ENCODE data around the gene KAZN. TPM values are rescaled to one million over a fixed set of nuclear protein-coding genes. Genes with fewer than 3 reads are reported as not detected.
"Not testable (repeated sequence)": the region's sequence is repeated elsewhere in the genome, so short reads cannot be mapped to it uniquely, and the experiment has no call there.

The KAZN gene
- under 1 TPM; 0.30 to 0.42 TPM for total RNA-seq

DNA sequence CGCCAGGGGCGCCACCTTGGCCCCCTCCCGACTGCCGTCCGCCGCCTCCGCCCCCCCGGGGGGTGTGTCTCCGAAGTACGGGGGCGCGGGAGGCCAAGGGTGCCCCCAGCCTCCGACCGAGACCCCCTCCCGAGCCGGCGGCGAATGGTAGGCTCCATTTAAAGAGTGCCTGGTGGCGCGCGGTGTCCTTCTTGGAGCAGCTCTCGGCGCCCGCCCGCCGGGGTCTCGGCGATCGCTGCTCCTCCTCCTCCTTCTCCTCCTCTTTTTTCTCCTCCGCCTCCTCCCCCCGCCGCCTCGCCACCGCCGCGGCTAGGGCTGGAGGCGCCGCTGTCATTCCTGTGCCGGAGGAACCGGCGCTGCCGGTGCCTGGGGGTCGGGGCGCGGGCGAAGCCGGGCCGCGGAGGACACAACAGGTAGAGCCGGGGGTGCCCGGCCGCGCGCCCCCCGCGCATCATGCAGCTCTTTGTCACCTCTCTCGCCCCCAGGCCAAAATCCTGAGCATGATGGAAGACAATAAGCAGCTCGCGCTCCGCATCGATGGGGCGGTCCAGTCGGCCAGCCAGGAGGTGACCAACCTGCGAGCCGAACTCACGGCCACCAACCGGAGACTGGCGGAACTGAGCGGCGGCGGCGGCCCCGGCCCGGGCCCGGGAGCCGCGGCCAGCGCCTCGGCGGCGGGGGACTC lies at the start of gene KAZN:
KAZN (plus strand) TSS at position 188 of the 685 bp plus-strand sequence.
- CTCF ChIA-PET: no interaction called here
- POLR2A ChIA-PET: no interaction called here

DNA sequence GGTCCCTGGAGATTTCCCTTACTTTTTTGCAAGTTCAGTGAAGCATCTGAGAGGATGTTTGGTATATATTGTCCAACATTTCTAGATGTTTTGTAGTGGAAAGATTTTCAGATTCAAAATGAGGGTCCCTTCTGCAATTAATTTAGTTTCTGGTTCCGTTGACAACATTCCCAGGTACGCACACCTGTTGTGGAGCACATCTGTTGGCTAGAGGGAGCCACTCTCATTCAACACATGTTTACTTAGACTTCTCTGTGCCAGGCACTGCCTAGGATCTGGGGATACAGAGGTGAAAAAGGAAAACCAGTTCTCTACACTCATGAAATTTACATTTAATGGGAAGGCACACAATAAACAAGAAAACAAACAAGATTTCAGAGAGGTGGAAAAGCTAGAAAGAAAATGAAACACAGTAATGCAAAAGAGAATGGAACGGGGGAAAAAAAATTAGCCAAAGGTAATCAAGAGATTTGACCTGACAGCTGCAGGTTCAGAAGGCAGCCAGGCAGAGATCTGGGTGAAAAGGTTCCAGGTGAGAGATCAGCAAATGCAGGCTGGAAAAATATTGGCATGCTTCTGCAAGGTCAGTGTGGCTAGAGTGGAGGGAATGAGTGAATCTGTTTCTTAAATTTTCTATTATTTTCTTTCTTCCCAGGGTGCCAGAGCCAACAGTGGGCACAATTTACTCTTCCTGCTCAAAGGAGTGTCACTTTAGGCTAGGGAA lies 48.4 kb upstream of the KAZN start:
- ChIA-PET POLR2A (no interaction called here), CTCF (no interaction called here)

DNA sequence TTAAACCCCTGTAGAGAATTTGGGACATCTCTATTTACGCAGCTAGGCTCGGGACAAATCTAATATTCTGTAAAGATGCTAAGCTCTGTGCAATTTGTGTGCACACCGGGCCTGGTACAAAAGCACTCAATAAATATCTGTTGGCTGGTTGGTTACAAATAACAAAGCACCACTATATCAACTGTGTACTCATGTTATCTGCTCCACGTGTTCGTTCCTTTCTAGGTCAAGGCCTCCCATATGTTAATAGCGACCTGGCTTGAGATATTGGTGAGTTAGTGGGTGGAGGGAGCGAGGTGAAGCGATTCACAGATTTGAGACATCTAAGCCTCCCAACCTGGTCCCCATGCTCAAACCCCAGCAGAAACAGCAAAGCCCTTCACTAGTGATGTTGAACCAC lies 47.1 kb upstream of the KAZN start:
- CTCF ChIA-PET: no interaction called here
- POLR2A ChIA-PET: no interaction called here

DNA sequence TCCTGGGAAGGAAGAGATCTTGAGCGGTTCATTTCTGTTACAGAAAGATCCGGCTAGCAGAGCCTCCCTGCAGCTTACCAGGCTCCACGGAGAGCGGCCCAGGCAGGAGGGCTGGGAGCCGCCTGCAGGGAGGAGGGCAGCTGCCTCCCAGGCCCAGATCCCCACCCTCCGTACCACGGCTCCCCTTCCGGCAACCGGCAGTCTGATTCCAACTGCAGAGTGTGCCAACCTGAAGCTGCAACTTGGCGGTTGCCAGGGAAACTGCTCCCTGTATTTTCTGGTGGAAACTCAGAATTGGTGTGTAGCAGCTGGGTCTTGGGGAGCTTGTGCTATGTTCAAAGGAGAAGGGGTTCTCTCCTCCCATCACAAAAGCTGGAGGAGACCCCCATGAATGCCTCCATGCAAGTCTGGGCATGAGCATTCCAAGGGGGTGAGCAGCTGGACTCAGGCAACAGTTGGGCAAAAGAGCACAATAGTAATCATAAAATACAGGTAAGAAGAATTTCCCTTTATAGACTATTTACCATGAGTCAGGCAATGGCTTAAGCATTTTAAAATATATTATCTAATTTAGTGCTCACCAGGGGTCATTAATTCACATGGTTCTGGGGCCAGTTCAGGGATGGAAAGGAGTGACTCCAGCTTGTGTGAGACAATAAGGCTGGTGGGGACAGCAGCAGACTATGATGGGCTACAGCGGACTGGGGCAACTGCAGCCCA lies 46.1 kb upstream of the KAZN start:
- ChIA-PET CTCF (no interaction called here), POLR2A (no interaction called here)

DNA sequence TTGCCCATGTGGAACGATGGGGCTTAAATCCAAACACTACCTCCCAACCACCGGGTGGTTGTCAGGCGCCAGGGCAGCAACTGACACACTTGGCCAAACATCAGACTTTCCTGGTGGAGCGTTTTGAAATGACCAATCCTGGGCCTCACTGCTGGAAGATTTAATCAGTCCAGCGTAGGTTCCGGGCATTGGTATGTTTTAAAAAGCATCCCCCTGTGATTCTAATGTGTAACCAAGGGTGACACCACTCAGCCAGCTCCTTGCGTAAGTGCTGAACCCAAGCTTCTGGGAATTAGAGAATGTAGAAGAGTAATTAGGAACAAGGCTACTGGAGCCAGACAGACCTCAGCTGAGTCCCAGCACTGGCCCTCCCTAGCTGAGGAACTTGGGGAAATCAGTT lies 44.8 kb upstream of the KAZN start:
- CTCF ChIA-PET: no interaction called here
- POLR2A ChIA-PET: no interaction called here

DNA sequence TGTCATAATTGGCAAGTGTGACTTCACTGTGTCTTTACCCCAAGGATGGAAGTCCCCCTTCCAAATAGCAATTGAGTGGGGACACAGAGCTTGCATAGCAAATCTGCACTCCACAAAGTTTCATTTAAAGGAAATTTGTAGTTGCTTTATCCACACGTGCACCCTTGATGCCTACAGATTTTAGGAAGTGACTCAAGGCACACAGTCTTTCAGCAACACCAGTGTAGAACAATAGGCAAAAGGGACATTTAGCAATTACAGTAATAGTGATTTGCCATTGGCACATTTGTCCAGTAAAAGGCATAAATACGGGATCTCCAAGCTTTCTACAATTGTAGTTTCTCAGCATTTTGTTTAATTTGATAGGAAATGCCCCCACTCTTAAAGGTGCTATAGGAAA lies 43.4 kb upstream of the KAZN start:
- POLR2A ChIA-PET: no interaction called here
- CTCF ChIA-PET: no interaction called here

DNA sequence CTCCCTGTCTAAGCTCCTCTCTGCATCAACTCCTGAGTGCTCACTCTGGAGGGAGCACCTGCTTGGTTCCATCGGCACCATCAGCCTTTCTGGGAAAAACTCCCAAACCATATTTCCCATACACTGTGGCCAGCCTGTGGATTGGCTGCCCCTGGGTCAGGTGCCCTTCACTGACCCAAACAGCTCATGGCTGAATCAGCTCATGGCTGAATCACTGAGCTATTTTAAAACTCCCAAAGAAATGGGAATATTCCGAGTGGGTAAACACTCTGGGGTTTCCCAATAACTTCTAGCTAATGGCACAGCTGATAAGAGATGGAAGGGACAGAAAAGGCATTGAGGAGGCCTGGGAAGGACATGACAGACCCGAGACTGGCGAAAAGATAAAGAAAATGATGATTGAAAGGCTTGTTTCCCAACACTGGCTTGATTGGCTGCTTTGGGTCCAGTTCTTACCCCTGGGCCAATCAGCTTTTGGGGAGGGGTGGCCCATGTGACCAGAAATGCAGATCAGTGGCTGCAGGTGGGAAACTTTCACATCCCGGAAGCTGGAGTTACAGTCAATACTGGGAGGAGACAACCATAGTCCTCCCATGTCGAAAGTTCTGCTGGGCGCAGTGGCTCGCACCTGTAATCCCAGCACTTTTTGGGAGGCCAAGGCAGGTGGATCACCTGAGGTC lies 37.3 kb upstream of the KAZN start:
- ChIA-PET POLR2A (no interaction called here), CTCF (no interaction called here)

DNA sequence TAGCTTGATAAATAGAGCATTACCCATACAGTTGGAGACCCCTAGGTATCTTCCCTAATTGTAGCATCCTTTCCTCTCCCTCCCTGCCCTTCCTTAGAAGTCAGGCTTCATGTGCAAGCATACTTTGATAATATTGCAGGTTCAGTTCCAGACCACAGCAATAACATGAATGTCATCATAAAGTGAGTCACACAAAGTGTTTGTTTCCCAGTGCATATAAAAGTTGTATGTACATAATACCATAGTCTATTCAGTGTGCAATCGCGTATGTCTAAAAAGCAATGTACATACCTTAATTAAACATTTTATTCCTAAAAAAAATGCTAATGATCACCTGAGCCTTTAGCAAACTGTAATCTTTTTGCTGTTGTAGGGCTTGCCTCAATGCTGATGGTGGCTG lies 33.4 kb upstream of the KAZN start:
- POLR2A ChIA-PET: no interaction called here
- CTCF ChIA-PET: no interaction called here

DNA sequence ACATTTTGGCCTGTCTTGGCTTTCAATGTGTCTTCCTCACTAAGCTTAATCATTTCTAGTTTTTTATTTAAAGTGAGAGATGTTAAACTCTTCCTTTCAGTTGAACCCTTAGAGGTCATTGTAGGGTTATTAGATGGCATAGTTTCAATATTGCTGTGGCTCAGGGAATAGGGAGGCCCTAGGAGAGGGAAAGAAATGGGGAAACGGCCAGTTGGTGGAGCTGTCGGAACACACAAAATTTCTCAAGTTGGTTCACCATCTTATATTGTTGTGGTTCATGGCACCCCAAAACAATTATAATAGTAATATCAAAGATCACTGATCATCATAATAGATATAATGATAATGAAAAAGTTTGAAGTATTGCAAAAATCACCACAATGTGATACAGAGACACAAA lies 31.4 kb upstream of the KAZN start:
- POLR2A ChIA-PET: no interaction called here
- CTCF ChIA-PET: no interaction called here

DNA sequence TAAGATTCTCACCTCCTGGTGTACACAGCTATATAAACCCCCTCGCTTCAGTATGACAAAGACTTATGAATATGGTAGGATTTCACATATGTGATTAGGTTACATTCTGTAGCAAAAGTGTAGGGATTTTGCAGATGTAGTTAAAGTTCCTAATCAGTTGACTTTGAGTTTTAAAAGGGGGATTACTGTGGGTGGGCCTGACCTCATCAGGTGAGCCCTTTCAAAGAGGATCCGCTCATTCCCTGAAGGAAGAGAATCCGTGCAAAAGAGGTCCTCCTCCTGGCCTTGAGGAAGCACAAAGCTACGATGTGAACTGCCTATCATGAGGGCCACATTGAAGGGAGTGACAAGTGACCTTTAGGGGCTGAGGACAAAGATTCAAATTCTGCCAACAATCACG lies 30.6 kb upstream of the KAZN start:
- POLR2A ChIA-PET: no interaction called here
- CTCF ChIA-PET: no interaction called here

DNA sequence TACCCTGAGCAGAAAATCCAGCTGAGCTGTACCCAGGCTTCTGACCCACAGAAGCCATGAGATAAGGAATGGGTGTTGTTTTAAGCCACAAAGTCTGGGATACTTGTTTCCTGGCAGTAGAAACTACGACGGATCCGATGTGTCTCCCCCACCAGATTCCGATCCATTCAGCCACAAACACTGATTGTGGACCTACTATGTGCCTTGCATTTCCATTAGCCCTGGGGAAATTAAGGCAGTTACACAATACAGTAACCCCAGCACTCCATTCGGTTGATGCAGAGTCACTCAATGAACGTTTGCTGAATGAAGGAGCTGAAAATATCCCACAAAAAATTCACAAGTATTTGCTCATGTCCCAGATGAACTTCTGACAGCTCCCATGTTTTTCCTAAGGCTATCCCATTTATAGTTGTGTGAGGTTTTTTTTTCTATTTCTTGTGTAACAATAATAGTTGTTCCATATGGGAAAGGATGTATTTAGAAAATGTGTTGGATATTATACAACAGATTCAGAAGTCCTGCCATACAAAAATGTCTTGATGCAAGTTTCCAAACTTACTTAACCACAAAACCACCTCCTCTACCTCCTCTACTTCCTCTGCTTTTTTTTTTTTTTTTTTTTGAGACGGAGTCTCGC lies 29.6 kb upstream of the KAZN start:
- POLR2A ChIA-PET: no interaction called here
- CTCF ChIA-PET: no interaction called here

DNA sequence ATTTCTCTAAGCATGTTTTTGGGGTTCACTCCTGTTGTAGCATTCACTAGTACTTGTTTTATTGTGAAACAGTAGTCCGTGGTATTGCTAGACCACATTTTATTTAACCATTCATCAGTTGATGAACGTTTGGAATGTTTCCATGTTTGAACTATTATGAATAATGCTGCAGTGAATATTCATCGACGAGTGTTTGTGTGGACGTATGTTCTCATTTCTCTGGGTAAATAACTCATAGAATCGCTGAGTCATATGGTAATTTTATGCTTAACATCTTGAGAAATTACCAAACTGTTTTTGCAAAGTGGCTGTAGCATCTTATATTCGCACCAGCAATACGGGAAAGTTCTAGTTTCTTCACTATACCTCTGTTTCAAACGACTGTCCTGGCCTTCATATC lies 28.0 kb upstream of the KAZN start:
- CTCF ChIA-PET: interaction anchor here (1.2 kb wide), 1 partner anchor 12 kb away, joined by 3 read pairs; no protein-coding TSS in a partner anchor
- POLR2A ChIA-PET: no interaction called here

DNA sequence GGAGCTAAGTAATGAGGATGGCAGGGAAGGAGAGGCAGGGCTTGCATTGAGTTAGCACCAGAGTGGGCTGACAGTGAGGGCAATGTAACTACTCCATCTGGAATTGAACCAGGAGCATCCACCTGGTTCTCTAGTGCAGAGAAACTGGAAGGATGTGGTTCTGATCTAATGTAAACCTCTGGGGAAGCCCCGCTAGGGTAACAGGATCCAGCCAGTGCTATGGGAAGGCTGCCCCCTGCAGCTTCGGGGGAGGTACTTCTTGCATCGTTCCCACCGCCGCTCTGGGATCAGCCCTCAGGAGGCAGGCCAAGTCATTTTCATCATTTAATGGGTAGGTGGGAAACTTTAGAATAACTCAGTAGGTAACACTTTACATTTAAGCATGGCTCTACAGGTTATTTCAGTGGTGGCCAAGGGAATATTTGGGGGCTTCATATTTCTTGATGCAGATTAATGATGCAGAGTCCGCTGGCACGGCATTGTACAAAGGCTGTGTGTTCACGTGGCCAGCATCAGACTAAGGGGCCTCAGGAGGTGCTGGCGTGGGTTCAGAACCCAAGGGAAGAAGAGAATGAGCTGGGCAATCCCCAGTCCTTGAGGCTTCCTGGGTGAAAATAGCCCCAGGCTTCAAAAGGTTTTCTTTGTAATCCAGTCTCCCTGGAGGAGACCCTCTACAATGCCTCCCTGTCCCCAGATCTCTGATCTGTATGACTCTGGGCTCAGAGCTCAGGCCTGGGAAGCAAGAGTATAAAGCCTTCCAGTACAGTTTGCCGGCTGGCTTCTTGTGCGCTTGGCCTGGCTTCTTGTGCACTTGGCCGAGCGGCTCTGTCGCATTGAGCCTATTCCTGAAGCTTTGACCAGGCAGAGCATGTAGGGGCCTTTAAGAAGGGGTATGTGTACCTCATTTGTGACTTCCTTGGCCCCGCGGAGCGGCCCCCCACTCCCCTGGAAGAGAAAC lies 26.4 kb upstream of the KAZN start:
- ChIA-PET CTCF (no interaction called here), POLR2A (no interaction called here)

DNA sequence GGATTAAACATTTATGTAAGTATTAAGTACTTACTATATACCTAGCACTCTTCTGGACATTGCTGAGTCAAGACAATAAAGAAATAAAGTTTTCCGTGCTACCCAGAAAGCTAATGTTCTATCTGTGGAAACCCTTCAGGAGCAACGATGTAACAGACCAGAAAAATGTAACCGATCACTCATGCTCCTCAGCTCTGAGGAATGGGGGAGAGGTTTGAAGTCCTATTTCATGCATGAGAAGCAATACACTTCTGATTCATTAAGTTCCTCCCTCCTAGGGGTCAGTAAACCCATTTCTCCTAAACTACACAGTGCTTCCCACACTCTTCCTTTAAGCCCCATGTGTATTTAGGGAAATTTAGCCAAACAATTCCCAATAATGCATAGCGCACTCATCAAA lies 25.6 kb upstream of the KAZN start:
- ChIA-PET POLR2A (no interaction called here), CTCF (no interaction called here)

DNA sequence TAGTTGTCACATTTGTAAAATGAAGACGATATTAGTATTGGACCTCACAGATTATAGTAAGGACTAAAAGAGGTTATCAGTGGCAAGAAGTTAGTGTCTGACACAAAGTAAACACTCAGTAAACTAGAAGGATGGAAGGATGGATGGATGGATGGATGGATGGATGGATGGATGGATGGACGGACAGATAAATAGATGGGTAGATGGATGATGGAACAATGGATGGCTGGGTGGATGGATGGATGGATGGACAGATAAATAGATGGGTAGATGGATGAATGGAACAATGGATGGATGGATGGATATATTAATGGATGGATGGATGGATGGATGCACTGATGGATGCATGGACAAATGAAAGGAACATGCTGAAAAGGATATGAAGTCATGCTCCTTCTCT lies 22.3 kb upstream of the KAZN start:
- POLR2A ChIA-PET: no interaction called here

DNA sequence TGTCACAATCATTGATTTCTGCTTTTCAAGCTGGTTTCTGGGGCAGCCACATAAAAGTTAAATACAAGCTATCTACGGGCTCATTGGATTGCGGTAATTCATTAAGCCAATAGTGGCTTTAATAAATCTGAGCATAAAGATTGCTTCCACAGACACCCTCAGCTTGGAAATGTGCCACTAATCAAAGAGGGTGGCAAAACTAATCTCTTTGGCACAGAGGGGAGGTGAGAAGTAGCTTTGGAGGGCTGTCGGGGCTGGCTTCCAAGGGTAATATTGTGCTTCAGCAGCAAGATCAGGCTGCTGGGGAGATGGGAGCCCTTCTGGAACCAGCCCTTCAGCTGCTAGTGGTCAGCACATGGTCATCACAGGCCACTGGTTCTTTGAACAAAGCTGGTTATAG lies 21.2 kb upstream of the KAZN start:
- POLR2A ChIA-PET: no interaction called here
- CTCF ChIA-PET: no interaction called here

More for the DNA sequence above, 22.3 kb upstream of the KAZN start:
- CTCF ChIA-PET: no interaction called here

DNA sequence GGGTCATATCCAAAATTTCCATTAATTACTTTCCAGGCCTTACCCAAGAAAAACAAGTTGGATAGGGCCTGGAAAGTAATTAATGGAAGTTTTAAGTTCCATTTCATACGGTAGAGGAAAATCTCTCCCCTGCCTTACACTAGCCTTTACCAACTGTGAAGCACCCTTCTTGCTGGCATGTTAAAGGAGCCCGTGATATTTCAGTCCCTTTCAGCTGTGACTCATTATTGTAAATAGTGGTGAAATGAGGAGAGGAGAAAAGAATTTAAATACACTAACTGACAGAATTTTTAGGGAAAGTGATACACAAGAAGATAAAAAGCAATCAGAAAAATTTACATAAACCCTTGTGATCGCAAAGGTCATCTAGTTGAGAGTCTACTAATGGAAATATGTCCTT lies 20.3 kb upstream of the KAZN start:
- ChIA-PET CTCF (no interaction called here), POLR2A (no interaction called here)

DNA sequence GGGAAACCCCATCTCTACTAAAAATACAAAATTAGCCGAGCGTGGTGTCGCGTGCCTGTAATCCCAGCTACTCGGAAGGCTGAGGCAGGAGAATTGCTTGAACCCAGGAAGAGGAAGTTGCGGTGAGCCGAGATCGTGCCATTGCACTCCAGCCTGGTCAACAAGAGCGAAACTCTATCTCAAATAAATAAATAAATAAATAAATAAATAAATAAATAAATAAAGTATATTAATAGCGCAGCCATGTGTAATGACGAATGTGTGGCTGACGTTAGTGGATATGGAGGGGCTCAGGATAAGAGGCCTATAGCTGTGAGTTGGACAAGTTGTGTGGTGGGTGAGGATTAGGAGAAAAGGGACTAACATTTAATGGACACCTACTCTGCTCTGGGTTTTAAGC lies 18.2 kb upstream of the KAZN start:
- CTCF ChIA-PET, POLR2A ChIA-PET: not testable (repeated sequence)

DNA sequence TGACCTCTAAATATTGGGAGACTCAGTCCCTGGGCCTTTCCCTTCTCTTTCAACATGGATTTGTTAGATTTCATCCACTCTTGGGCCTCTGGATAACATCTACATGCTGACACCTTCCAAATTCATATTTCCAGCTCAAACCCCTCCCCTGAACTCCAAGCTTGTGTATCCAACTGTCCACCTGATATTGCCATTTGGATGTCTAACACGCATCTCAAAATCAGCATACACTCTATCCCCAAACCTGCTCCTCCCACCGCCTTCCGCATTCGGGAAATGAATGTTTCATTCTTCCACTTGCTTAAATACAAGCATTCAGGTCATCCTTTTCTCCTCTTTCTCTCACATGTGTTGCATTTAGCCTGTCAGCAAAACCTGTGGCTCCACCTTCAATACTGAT lies 17.5 kb upstream of the KAZN start:
- CTCF ChIA-PET: no interaction called here

More for the DNA sequence above, 17.5 kb upstream of the KAZN start:
- POLR2A ChIA-PET: no interaction called here

Data from activated CD8-positive, alpha-beta memory T cell treated with anti-CD3 and anti-CD28 coated beads for 36 hours (primary cell).